GM23338 (cell line): Measurements from ENCODE around the gene TCP11L2. TPM values are rescaled to one million over a fixed set of nuclear protein-coding genes. Genes with fewer than 3 reads are reported as not detected.

Source experiments
- ATAC-seq: fragments of 200-7000 bp; cut with Tn5 transposase; 3 replicates; pipeline ENCODE4 v1.9.1; 2020
- DNase-seq: peaks from one replicate; pipeline ENCODE4 v3.0.0-alpha.2; 2015; ENCODE audit warnings: low spot score
- H2AFZ ChIP-seq: fragments of 200-600 bp; sonication (generic); 2 replicates; pipeline ENCODE4 v1.8.0; 2016; ENCODE audit warnings: antibody characterized with exemption, mild to moderate bottlenecking, moderate library complexity
- H3F3A ChIP-seq: fragments of 200-600 bp; sonication (generic); replicated peaks from 2 replicates; pipeline ENCODE4 v1.8.0; 2017; ENCODE audit warnings: antibody characterized with exemption, mixed run types, low read depth
- H3K27ac ChIP-seq: fragments of 200-600 bp; sonication (generic); 2 replicates; pipeline ENCODE4 v1.6.1; 2016; ENCODE audit warnings: low read depth
- H3K27me3 ChIP-seq: fragments of 200-600 bp; sonication (generic); 2 replicates; pipeline ENCODE4 v1.8.0; 2016; ENCODE audit warnings: mild to moderate bottlenecking, mixed run types, moderate library complexity; ENCODE audit not compliant: insufficient read depth
- H3K36me3 ChIP-seq: fragments of 200-600 bp; sonication (generic); 2 replicates; pipeline ENCODE4 v1.8.0; 2016; ENCODE audit warnings: mild to moderate bottlenecking; ENCODE audit not compliant: insufficient read depth
- H3K4me1 ChIP-seq: fragments of 200-600 bp; sonication (generic); 2 replicates; pipeline ENCODE4 v1.8.0; 2016; ENCODE audit warnings: mild to moderate bottlenecking, moderate library complexity; ENCODE audit not compliant: insufficient read depth
- H3K4me2 ChIP-seq: fragments of 200-600 bp; sonication (generic); 2 replicates; pipeline ENCODE4 v1.7.1; 2017; ENCODE audit warnings: mixed run types
- H3K4me3 ChIP-seq: fragments of 200-600 bp; sonication (generic); 2 replicates; pipeline ENCODE4 v1.6.1; 2016; ENCODE audit warnings: mixed run types
- H3K79me2 ChIP-seq: fragments of 200-600 bp; sonication (generic); replicated peaks from 2 replicates; pipeline ENCODE4 v1.8.0; 2017; ENCODE audit warnings: mild to moderate bottlenecking; ENCODE audit not compliant: insufficient read depth
- H3K9me2 ChIP-seq: fragments of 200-600 bp; sonication (generic); 2 replicates; pipeline ENCODE4 v1.8.0; 2017; ENCODE audit not compliant: insufficient read depth
- H4K20me1 ChIP-seq: fragments of 200-600 bp; sonication (generic); replicated peaks from 2 replicates; pipeline ENCODE4 v1.8.0; 2017; ENCODE audit warnings: mild to moderate bottlenecking; ENCODE audit not compliant: insufficient read depth
- H3K27ac Mint-ChIP-seq: 2 replicates; pipeline ENCODE4 v1.8.0; 2020; ENCODE audit warnings: inconsistent platforms, mild to moderate bottlenecking, moderate library complexity, mixed read lengths
- H3K27me3 Mint-ChIP-seq: 3 replicates; pipeline ENCODE4 v1.8.0; 2022; ENCODE audit warnings: low read depth, mild to moderate bottlenecking, moderate library complexity, mixed read lengths, inconsistent platforms; ENCODE audit not compliant: insufficient read depth, poor library complexity
- H3K36me3 Mint-ChIP-seq: 3 replicates; pipeline ENCODE4 v1.8.0; 2021; ENCODE audit warnings: low read depth, mild to moderate bottlenecking, inconsistent platforms, moderate library complexity, mixed read lengths
- H3K4me1 Mint-ChIP-seq: 3 replicates; pipeline ENCODE4 v1.8.0; 2020; ENCODE audit warnings: mild to moderate bottlenecking, inconsistent platforms, mixed read lengths
- H3K4me3 Mint-ChIP-seq: 3 replicates; pipeline ENCODE4 v1.8.0; 2021; ENCODE audit warnings: moderate library complexity, mild to moderate bottlenecking, inconsistent platforms, mixed read lengths
- H3K9me3 Mint-ChIP-seq: 3 replicates; pipeline ENCODE4 v1.8.0; 2020; ENCODE audit warnings: moderate library complexity, mild to moderate bottlenecking, inconsistent platforms, mixed read lengths
- CREB1 ChIP-seq: fragments of 250-450 bp; sonication (Bioruptor Pico); IDR thresholded peaks from 2 replicates; pipeline ENCODE4 v1.5.0; 2020; ENCODE audit warnings: low read depth, mild to moderate bottlenecking, moderate library complexity
- EZH2 ChIP-seq: fragments of 200-600 bp; sonication (generic); IDR thresholded peaks from one replicate; pipeline ENCODE4 v1.8.0; 2017; ENCODE audit warnings: antibody characterized with exemption, mild to moderate bottlenecking, low read depth; ENCODE audit not compliant: unreplicated experiment
- EZH2phosphoT487 ChIP-seq: fragments of 200-600 bp; sonication (generic); IDR thresholded peaks from one replicate; pipeline ENCODE4 v1.8.1; 2018; ENCODE audit warnings: antibody characterized with exemption; ENCODE audit not compliant: unreplicated experiment
- JUNB ChIP-seq: IDR thresholded peaks from one replicate; pipeline ENCODE4 v1.6.1; 2016; ENCODE audit warnings: antibody characterized with exemption; ENCODE audit not compliant: unreplicated experiment
- NANOG ChIP-seq: IDR thresholded peaks from 2 replicates; pipeline ENCODE4 v1.6.1; 2016; ENCODE audit warnings: antibody characterized with exemption, borderline replicate concordance
- POLR2AphosphoS5 ChIP-seq: IDR thresholded peaks from 2 replicates; pipeline ENCODE4 v1.6.1; 2016; ENCODE audit warnings: antibody characterized with exemption, low read depth
- STAT1 ChIP-seq: IDR thresholded peaks from one replicate; pipeline ENCODE4 v1.6.1; 2016; ENCODE audit warnings: antibody characterized with exemption; ENCODE audit not compliant: unreplicated experiment
- polyA plus RNA-seq: library from polyadenylated mRNA; unstranded; fragments of >200 nt; fragmentation: Nextera tagmentation; extraction: Ambion mirVana; gene quantifications from 2 replicates; pipeline ENCODE4 v1.2.1, GENCODE V29; 2016
- total RNA-seq: library from RNA; depleted of rRNA; stranded (reverse); fragments of >200 nt; shearing (Covaris generic); gene quantifications from 2 replicates; pipeline ENCODE4 v1.2.3, GENCODE V29; 2014
- TF ChIP-seq, protein P1 (sequence below): fragments of 250-450 bp; sonication (Bioruptor Pico); IDR thresholded peaks from 2 replicates; pipeline ENCODE4 v1.5.0; 2020; ENCODE audit warnings: mild to moderate bottlenecking, moderate library complexity
- TF ChIP-seq, protein P2 (sequence below): IDR thresholded peaks from 2 replicates; pipeline ENCODE4 v1.6.1; 2016; ENCODE audit warnings: antibody characterized with exemption
- TF ChIP-seq, protein P3 (sequence below), 2 experiments: fragments of 200-600 bp in 1 of 2; sonication (generic) in 1 of 2; conservative IDR thresholded peaks; 2 replicates each; pipeline versions ENCODE4 v1.5.1 to v1.6.1; 2016 to 2017; ENCODE audit warnings: antibody characterized with exemption in 2 of 2, low read depth in 2 of 2, mild to moderate bottlenecking in 2 of 2, moderate library complexity in 1 of 2
- TF ChIP-seq, protein P4 (sequence below): IDR thresholded peaks from one replicate; pipeline ENCODE4 v1.6.1; 2018; ENCODE audit warnings: antibody characterized with exemption; ENCODE audit not compliant: unreplicated experiment

Gene TCP11L2
- total and polyA plus RNA-seq, 2 experiments from 2014 or later: 1.4 to 4.4 TPM

DNA sequence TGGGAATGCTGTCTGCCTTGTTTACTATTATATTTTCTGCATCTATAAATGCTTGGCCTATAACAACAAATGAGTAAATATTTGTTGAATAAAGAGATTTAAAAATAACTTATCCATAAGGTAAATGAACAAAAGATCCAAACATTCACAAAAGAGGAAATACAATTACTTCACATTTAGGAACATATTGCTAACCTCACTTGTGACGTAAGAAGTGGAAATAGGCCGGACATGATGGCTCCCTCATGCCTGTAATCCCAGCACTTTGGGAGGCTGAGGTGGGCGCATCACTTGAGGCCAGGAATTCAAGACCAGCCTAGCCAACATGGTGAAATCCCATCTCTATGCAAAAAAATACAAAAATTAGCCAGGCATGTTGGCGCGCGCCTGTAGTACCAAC, 29.0 kb upstream of the TCP11L2 start (continued):
- TF ChIP-seq, protein P1, sequence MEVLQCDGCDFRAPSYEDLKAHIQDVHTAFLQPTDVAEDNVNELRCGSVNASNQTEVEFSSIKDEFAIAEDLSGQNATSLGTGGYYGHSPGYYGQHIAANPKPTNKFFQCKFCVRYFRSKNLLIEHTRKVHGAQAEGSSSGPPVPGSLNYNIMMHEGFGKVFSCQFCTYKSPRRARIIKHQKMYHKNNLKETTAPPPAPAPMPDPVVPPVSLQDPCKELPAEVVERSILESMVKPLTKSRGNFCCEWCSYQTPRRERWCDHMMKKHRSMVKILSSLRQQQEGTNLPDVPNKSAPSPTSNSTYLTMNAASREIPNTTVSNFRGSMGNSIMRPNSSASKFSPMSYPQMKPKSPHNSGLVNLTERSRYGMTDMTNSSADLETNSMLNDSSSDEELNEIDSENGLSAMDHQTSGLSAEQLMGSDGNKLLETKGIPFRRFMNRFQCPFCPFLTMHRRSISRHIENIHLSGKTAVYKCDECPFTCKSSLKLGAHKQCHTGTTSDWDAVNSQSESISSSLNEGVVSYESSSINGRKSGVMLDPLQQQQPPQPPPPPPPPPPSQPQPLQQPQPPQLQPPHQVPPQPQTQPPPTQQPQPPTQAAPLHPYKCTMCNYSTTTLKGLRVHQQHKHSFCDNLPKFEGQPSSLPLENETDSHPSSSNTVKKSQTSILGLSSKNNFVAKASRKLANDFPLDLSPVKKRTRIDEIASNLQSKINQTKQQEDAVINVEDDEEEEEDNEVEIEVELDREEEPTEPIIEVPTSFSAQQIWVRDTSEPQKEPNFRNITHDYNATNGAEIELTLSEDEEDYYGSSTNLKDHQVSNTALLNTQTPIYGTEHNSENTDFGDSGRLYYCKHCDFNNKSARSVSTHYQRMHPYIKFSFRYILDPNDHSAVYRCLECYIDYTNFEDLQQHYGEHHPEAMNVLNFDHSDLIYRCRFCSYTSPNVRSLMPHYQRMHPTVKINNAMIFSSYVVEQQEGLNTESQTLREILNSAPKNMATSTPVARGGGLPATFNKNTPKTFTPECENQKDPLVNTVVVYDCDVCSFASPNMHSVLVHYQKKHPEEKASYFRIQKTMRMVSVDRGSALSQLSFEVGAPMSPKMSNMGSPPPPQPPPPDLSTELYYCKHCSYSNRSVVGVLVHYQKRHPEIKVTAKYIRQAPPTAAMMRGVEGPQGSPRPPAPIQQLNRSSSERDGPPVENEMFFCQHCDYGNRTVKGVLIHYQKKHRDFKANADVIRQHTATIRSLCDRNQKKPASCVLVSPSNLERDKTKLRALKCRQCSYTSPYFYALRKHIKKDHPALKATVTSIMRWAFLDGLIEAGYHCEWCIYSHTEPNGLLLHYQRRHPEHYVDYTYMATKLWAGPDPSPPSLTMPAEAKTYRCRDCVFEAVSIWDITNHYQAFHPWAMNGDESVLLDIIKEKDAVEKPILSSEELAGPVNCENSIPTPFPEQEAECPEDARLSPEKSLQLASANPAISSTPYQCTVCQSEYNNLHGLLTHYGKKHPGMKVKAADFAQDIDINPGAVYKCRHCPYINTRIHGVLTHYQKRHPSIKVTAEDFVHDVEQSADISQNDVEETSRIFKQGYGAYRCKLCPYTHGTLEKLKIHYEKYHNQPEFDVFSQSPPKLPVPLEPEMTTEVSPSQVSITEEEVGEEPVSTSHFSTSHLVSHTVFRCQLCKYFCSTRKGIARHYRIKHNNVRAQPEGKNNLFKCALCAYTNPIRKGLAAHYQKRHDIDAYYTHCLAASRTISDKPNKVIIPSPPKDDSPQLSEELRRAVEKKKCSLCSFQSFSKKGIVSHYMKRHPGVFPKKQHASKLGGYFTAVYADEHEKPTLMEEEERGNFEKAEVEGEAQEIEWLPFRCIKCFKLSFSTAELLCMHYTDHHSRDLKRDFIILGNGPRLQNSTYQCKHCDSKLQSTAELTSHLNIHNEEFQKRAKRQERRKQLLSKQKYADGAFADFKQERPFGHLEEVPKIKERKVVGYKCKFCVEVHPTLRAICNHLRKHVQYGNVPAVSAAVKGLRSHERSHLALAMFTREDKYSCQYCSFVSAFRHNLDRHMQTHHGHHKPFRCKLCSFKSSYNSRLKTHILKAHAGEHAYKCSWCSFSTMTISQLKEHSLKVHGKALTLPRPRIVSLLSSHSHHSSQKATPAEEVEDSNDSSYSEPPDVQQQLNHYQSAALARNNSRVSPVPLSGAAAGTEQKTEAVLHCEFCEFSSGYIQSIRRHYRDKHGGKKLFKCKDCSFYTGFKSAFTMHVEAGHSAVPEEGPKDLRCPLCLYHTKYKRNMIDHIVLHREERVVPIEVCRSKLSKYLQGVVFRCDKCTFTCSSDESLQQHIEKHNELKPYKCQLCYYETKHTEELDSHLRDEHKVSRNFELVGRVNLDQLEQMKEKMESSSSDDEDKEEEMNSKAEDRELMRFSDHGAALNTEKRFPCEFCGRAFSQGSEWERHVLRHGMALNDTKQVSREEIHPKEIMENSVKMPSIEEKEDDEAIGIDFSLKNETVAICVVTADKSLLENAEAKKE (CRISPR knock-in tag): no peak
- TF ChIP-seq, protein P2, sequence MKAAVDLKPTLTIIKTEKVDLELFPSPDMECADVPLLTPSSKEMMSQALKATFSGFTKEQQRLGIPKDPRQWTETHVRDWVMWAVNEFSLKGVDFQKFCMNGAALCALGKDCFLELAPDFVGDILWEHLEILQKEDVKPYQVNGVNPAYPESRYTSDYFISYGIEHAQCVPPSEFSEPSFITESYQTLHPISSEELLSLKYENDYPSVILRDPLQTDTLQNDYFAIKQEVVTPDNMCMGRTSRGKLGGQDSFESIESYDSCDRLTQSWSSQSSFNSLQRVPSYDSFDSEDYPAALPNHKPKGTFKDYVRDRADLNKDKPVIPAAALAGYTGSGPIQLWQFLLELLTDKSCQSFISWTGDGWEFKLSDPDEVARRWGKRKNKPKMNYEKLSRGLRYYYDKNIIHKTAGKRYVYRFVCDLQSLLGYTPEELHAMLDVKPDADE: no peak
- no peak for TF ChIP-seq POLR2AphosphoS5
- no peak for TF ChIP-seq CREB1
- TF ChIP-seq, protein P3, sequence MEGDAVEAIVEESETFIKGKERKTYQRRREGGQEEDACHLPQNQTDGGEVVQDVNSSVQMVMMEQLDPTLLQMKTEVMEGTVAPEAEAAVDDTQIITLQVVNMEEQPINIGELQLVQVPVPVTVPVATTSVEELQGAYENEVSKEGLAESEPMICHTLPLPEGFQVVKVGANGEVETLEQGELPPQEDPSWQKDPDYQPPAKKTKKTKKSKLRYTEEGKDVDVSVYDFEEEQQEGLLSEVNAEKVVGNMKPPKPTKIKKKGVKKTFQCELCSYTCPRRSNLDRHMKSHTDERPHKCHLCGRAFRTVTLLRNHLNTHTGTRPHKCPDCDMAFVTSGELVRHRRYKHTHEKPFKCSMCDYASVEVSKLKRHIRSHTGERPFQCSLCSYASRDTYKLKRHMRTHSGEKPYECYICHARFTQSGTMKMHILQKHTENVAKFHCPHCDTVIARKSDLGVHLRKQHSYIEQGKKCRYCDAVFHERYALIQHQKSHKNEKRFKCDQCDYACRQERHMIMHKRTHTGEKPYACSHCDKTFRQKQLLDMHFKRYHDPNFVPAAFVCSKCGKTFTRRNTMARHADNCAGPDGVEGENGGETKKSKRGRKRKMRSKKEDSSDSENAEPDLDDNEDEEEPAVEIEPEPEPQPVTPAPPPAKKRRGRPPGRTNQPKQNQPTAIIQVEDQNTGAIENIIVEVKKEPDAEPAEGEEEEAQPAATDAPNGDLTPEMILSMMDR (conservative IDR thresholded peaks at IDR 0.05; ENCODE audit: low read depth in 2 of 2): no peak

DNA sequence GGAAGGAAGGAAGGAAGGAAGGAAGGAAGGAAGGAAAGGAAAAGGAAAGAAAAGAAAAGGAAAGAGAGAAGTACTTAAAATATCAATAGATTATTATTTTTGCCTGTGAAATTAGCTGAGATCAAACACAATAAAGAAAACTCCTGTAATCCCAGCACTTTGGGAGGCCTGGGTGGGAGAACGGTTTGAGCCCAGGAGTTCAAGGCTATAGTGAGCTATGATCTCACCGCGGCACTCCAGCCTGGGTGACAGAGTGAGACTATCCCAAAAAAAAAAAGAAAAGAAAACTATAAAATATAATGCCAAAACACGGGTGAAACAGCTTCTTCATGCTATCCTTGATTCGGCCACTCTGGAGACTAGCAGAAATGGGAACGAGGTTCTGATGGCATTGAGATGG, 28.5 kb upstream of the TCP11L2 start:
- Mint-ChIP-seq H3K9me3 (no peaks in the 10 kb centered on the region), H3K4me1 (peaks cover 2% of the 10 kb centered on the region; the same call in 1 of the 3 replicates), H3K27me3 (no peaks in the 10 kb centered on the region), H3K36me3 (no peaks in the 10 kb centered on the region), H3K4me3 (no peak overlapping the region), H3K27ac (no peak overlapping the region)
- H3K79me2 ChIP-seq: no peaks in the 10 kb centered on the region
- H3K27me3 ChIP-seq: no peaks in the 10 kb centered on the region
- no peaks in the 10 kb centered on the region for H3K9me2 ChIP-seq
- no peaks in the 10 kb centered on the region for H3K36me3 ChIP-seq
- no peaks in the 10 kb centered on the region for H4K20me1 ChIP-seq
- H3K27ac ChIP-seq: no peak overlapping the region
- no peak overlapping the region for H3K4me2 ChIP-seq
- no peaks in the 10 kb centered on the region for H3F3A ChIP-seq
- no peak overlapping the region for H3K4me3 ChIP-seq
- no peaks in the 10 kb centered on the region for H3K4me1 ChIP-seq
- no peak overlapping the region for H2AFZ ChIP-seq
- ATAC-seq (no peak), DNase-seq (no peak)
- TF ChIP-seq NANOG: no peak
- no peak for TF ChIP-seq STAT1
- TF ChIP-seq, protein P3 (conservative IDR thresholded peaks at IDR 0.05; ENCODE audit: low read depth in 2 of 2): no peak
- TF ChIP-seq JUNB: no peak
- TF ChIP-seq EZH2: no peak
- no peak for TF ChIP-seq EZH2phosphoT487
- TF ChIP-seq, protein P4, sequence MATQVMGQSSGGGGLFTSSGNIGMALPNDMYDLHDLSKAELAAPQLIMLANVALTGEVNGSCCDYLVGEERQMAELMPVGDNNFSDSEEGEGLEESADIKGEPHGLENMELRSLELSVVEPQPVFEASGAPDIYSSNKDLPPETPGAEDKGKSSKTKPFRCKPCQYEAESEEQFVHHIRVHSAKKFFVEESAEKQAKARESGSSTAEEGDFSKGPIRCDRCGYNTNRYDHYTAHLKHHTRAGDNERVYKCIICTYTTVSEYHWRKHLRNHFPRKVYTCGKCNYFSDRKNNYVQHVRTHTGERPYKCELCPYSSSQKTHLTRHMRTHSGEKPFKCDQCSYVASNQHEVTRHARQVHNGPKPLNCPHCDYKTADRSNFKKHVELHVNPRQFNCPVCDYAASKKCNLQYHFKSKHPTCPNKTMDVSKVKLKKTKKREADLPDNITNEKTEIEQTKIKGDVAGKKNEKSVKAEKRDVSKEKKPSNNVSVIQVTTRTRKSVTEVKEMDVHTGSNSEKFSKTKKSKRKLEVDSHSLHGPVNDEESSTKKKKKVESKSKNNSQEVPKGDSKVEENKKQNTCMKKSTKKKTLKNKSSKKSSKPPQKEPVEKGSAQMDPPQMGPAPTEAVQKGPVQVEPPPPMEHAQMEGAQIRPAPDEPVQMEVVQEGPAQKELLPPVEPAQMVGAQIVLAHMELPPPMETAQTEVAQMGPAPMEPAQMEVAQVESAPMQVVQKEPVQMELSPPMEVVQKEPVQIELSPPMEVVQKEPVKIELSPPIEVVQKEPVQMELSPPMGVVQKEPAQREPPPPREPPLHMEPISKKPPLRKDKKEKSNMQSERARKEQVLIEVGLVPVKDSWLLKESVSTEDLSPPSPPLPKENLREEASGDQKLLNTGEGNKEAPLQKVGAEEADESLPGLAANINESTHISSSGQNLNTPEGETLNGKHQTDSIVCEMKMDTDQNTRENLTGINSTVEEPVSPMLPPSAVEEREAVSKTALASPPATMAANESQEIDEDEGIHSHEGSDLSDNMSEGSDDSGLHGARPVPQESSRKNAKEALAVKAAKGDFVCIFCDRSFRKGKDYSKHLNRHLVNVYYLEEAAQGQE: no peak
